Measurements from ENCODE around the gene AQP6.

AQP6 gene

GRCh38 chr12:49974677-49975317 lies 2.0 kb downstream of the AQP6 start:
- no peak overlapping the region for H3K4me3 ChIP-seq (ENCODE audit: control insufficient read depth, low read depth, low read length)
- no peak for TF ChIP-seq CTCF (conservative IDR thresholded peaks at IDR 0.05; ENCODE audit: control insufficient read depth, insufficient read depth, low read depth, low read length)
- no peak for DNase-seq (ENCODE audit: low read depth)

GRCh38 chr12:49975318-49975761 lies 2.6 kb downstream of the AQP6 start:
- H3K4me3 ChIP-seq (ENCODE audit: control insufficient read depth, low read depth, low read length), result no peak overlapping the region
- DNase-seq (ENCODE audit: low read depth), result no peak
- no peak for TF ChIP-seq CTCF (conservative IDR thresholded peaks at IDR 0.05; ENCODE audit: control insufficient read depth, insufficient read depth, low read depth, low read length)

GRCh38 chr12:49976557-49976956 lies 3.8 kb downstream of the AQP6 start:
- DNase-seq (ENCODE audit: low read depth), result no peak

GRCh38 chr12:49978125-49978524 lies 5.4 kb downstream of the AQP6 start:
- no peak for DNase-seq (ENCODE audit: low read depth)
- no peak for TF ChIP-seq CTCF (conservative IDR thresholded peaks at IDR 0.05; ENCODE audit: control insufficient read depth, insufficient read depth, low read depth, low read length)

More at GRCh38 chr12:49976557-49976956, 3.8 kb downstream of the AQP6 start:
- no peak overlapping the region for H3K4me3 ChIP-seq (ENCODE audit: control insufficient read depth, low read depth, low read length)
- TF ChIP-seq CTCF (conservative IDR thresholded peaks at IDR 0.05; ENCODE audit: control insufficient read depth, insufficient read depth, low read depth, low read length), result no peak

GRCh38 chr12:49979016-49979586 lies 6.4 kb downstream of the AQP6 start:
- no peak for DNase-seq (ENCODE audit: low read depth)
- H3K4me3 ChIP-seq (ENCODE audit: control insufficient read depth, low read depth, low read length), result no peak overlapping the region
- no peak for TF ChIP-seq CTCF (conservative IDR thresholded peaks at IDR 0.05; ENCODE audit: control insufficient read depth, insufficient read depth, low read depth, low read length)

More at GRCh38 chr12:49978125-49978524, 5.4 kb downstream of the AQP6 start:
- H3K4me3 ChIP-seq (ENCODE audit: control insufficient read depth, low read depth, low read length), result no peak overlapping the region

GRCh38 chr12:49979791-49980190 lies 7.0 kb downstream of the AQP6 start:
- DNase-seq (ENCODE audit: low read depth), result no peak
- H3K4me3 ChIP-seq (ENCODE audit: control insufficient read depth, low read depth, low read length), result no peak overlapping the region
- no peak for TF ChIP-seq CTCF (conservative IDR thresholded peaks at IDR 0.05; ENCODE audit: control insufficient read depth, insufficient read depth, low read depth, low read length)
